Lower leg skin (tissue), 3 donors: ENCODE data around the gene FLNB.

Experiments
- CTCF ChIP-seq, 3 donors: fragments of 450-650 bp; IDR thresholded peaks; one replicate each; pipeline ENCODE4 v1.5.1; 2016; ENCODE audit warnings: antibody characterized with exemption in 3 of 3, mild to moderate bottlenecking in 3 of 3, moderate library complexity in 2 of 3
- POLR2A ChIP-seq, 2 donors: fragments of 450-650 bp; IDR thresholded peaks; one replicate each; pipeline ENCODE4 v1.6.1; 2016 to 2017; ENCODE audit warnings: antibody characterized with exemption in 2 of 2, mild to moderate bottlenecking in 1 of 2, moderate library complexity in 1 of 2

- TF ChIP-seq CTCF (IDR thresholded peaks at IDR 0.05) = no peak
- TF ChIP-seq POLR2A (IDR thresholded peaks at IDR 0.05) = no peak
Observed at GRCh38 chr3:58036293-58037032, 28.2 kb downstream of the FLNB start.
